GM18858 (cell line): ENCODE results near the gene RPP14.
A peak's percentile ranks its signal among the peaks of the same experiment; 100 is the strongest.
"Not testable (repeated sequence)": the region's sequence is repeated elsewhere in the genome, so short reads cannot be mapped to it uniquely, and the experiment has no call there.

Source experiments
- ATAC-seq: cut with Tn5 transposase; IDR thresholded peaks from one replicate; pipeline ENCODE4 v1.9.1; 2021; ENCODE audit not compliant: unreplicated experiment

RPP14 gene

GRCh38 chr3:58305882-58306711 lies at the start of gene RPP14, which contains the start of gene HTD2:
Gene RPP14, plus strand, starts transcription at chr3:58306245. Its CDS starts 4,085 bp downstream, at chr3:58310330.
Gene HTD2, plus strand, starts transcription at chr3:58306520. Its CDS starts 11,094 bp downstream, at chr3:58317614.
- ATAC-seq = peak; percentile 76

- ATAC-seq = no peak
Measured at GRCh38 chr3:58256511-58256910, 49.5 kb upstream of the RPP14 start.

GRCh38 chr3:58258392-58259055 lies 47.5 kb upstream of the RPP14 start:
- no peak for ATAC-seq

GRCh38 chr3:58260261-58260731 lies 45.7 kb upstream of the RPP14 start:
- no peak for ATAC-seq

GRCh38 chr3:58260733-58261132 lies 45.3 kb upstream of the RPP14 start:
- ATAC-seq = no peak

- ATAC-seq = no peak
Measured at GRCh38 chr3:58261954-58262666, 43.9 kb upstream of the RPP14 start.

GRCh38 chr3:58266577-58266976 lies 39.5 kb upstream of the RPP14 start:
- no peak for ATAC-seq

GRCh38 chr3:58267543-58267942 lies 38.5 kb upstream of the RPP14 start:
- ATAC-seq = not testable (repeated sequence)

GRCh38 chr3:58269356-58269755 lies 36.7 kb upstream of the RPP14 start:
- no peak for ATAC-seq

GRCh38 chr3:58270485-58270884 lies 35.6 kb upstream of the RPP14 start:
- no peak for ATAC-seq

GRCh38 chr3:58271901-58272501 lies 34.0 kb upstream of the RPP14 start:
- no peak for ATAC-seq

GRCh38 chr3:58272891-58273290 lies 33.2 kb upstream of the RPP14 start:
- ATAC-seq = no peak

- not testable (repeated sequence) for ATAC-seq
Measured at GRCh38 chr3:58273362-58273761, 32.7 kb upstream of the RPP14 start.

- ATAC-seq = no peak
Measured at GRCh38 chr3:58274027-58274614, 31.9 kb upstream of the RPP14 start.

- no peak for ATAC-seq
Measured at GRCh38 chr3:58281069-58281468, 25.0 kb upstream of the RPP14 start.

- ATAC-seq = no peak
Measured at GRCh38 chr3:58285334-58285733, 20.7 kb upstream of the RPP14 start.

GRCh38 chr3:58287354-58287753 lies 18.7 kb upstream of the RPP14 start:
- ATAC-seq = no peak

GRCh38 chr3:58288011-58288728 lies 17.9 kb upstream of the RPP14 start:
- no peak for ATAC-seq

GRCh38 chr3:58288964-58289613 lies 17.0 kb upstream of the RPP14 start:
- not testable (repeated sequence) for ATAC-seq
